HG03280 (cell line): ENCODE measurements around the gene TTC8.
A peak's percentile ranks its signal among the peaks of the same experiment; 100 is the strongest.
"Not testable (repeated sequence)": the region's sequence is repeated elsewhere in the genome, so short reads cannot be mapped to it uniquely, and the experiment has no call there.

Source experiments
- ATAC-seq: cut with Tn5 transposase; IDR thresholded peaks from one replicate; pipeline ENCODE4 v1.9.1; 2021; ENCODE audit warnings: mild to moderate bottlenecking, moderate library complexity; ENCODE audit not compliant: unreplicated experiment

The TTC8 gene

GRCh38 chr14:88823968-88824313 is 510 bp upstream of the TTC8 start:
- ATAC-seq = peak; percentile 4

DNA sequence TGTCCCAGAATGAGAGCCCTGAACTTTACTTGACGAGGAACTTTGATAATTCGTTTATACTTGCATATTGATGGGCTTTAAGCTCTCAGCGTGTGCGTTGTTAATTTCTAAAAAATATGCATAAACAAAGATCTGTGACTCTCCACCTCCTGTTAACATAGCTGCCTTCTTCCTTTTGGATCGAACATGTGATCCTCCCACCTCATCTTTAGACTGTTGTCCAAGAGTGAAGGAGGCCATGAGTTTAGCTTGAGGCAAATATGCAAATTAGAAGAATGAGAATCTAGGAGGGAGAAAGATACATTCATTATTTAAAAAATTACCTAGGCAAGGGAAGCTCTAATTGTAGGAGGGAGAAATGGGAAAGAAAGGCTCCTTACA is 617 bp downstream of the TTC8 start:
- no peak for ATAC-seq

DNA sequence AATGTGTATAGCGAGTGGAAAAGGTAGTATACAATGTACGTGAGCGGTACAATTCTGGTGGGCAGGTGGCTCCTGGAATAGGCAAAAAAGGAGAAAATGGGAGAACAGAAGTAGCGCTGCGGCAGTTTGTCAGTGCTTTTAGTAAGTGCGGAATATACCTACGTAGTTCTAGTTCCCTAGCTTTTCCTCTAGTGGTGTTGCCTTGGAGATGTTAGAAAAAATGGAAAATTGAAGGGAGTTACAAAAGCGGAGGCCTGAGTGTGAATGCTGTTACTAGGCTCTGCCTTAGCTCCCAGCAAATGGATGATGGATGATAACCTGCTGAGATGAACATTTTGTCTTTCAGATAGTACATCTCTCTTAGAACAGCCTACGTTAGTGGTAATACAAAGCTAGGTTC is 1.1 kb downstream of the TTC8 start:
- no peak for ATAC-seq

- ATAC-seq = no peak
Measured at GRCh38 chr14:88829188-88829587, 4.7 kb downstream of the TTC8 start.

DNA sequence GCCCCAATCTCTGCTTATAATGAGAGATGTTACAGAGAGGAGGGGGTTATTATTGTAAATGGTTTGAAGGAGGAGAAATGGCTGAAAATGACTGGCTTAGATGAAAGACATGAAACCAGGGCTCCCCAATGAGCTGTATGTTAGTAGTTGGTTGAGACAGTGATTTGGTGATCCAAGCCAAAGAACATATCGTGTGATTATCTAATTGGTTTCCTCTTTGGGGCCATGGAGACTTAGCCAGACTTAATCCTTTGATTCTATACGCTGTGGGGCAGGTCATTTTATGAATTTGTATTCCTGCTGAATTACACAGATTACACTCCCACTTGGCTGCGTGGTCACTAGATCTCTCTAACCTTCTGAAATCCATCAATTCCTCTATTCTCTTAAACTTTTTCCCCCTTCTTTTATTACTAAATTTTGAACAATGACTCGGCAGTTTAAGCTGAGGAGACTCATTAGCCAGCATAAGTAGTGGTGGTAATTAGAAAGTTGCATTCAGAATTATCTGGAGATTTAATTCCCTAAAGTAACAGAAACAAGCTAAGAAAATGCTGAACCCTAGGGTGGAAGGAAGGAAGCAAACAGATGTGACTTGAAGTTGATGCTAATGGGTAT is 5.3 kb downstream of the TTC8 start:
- ATAC-seq = no peak

- no peak for ATAC-seq
Measured at GRCh38 chr14:88831284-88831683, 6.8 kb downstream of the TTC8 start.

GRCh38 chr14:88834883-88835431 is 10.5 kb downstream of the TTC8 start:
- ATAC-seq = no peak

- ATAC-seq = no peak
Measured at GRCh38 chr14:88835661-88836060, 11.2 kb downstream of the TTC8 start.

DNA sequence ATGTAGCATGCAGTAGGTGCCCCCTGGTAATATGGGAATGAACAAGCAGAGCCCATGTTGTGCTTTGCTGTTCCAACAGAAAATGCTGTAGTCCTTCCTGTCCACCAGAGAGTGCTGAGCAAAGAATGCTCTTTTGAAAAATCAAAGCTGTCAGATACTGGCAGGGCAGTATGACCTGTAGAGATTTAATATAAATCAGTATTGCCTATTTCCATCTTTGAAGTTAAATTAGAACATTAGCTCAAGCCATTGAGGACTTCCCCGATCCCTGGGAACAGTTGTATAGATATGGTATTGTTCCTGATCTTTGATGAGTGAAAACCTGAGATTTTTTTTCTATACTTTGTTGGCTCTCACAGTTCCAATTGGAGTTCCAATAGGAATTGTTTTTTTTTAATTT is 13.0 kb downstream of the TTC8 start:
- ATAC-seq = no peak

DNA sequence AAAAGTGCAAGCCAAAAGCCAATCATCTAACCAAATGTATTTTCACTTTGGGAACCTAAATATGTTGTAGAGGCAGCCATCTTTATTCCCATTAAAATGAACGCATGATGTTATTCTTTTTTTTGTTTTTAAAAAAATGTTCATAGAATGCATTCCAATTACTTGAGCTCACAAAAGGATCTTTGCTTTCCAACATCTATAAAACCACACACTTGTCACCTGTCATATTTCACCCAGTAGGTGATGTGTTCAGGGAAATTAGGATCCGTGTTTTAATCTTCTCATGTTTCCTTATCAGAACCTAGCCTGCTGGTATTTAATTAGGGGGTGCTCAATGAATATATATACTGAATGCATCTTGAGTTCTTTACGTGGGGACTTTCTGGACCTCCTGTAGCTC is 13.6 kb downstream of the TTC8 start:
- no peak for ATAC-seq

GRCh38 chr14:88840926-88841325 is 16.5 kb downstream of the TTC8 start:
- no peak for ATAC-seq

DNA sequence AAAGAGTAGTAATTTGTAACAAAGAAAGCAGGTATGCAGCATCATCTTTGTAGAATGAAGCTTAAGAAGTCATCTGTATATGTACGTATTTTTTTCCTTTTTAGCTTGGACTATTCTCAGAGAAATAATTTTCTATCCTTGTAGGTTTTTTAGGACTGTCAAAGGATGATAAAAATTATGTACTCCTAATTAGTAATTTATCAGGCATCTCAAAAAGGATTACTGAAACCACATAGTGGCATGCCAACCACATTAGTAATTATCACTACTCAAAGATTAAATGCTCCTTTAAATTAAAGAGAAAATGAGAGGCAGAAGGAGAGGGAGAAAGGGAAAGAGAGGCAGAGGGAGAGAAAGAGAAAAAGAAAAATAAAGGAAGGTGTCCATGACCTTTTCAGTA is 17.3 kb downstream of the TTC8 start:
- no peak for ATAC-seq

DNA sequence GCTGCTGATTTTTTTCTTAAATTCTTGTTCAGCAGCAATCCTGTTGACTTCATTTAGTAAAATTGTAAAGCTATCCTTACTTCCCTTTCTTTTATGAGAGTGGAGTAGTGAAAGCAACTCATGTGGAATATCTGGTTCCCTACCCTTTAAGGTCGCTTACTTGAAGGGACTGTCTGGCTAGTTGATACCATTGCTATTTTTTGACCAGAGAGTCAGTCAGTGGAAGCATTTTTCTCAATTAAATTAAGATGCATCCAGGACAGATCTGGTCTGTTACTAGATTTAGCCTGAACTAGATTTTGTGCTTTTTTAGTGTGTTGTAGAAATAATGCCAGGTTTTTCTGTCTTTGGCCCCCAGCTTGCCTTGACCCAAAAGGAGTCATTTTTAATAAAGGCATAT is 18.0 kb downstream of the TTC8 start:
- no peak for ATAC-seq

GRCh38 chr14:88844980-88845491 is 20.6 kb downstream of the TTC8 start:
- no peak for ATAC-seq

DNA sequence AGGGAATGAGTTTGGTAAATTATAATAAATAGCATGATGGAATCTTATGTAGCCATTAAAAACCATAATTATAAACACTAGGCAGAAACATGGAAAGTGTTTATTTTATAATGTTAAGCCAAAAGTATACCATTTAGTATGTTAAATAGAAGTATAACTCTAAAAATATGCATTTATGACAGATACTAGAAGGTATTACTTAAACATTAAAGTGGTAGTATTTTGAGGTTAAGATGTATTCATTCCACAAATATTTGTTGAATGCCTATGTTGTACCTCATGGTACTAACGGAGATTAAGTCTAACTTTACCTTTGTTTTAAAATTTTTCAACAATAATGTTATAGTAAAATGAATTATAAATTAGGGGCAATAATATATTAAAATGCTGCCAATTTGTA is 24.1 kb downstream of the TTC8 start:
- ATAC-seq = no peak

GRCh38 chr14:88849716-88850115 is 25.3 kb downstream of the TTC8 start:
- ATAC-seq = no peak

GRCh38 chr14:88851587-88851986 is 27.1 kb downstream of the TTC8 start:
- no peak for ATAC-seq

GRCh38 chr14:88852632-88853031 is 28.2 kb downstream of the TTC8 start:
- ATAC-seq = no peak

- ATAC-seq = no peak
Measured at GRCh38 chr14:88853129-88853528, 28.7 kb downstream of the TTC8 start.

- ATAC-seq = no peak
Measured at GRCh38 chr14:88856786-88857366, 32.4 kb downstream of the TTC8 start.

DNA sequence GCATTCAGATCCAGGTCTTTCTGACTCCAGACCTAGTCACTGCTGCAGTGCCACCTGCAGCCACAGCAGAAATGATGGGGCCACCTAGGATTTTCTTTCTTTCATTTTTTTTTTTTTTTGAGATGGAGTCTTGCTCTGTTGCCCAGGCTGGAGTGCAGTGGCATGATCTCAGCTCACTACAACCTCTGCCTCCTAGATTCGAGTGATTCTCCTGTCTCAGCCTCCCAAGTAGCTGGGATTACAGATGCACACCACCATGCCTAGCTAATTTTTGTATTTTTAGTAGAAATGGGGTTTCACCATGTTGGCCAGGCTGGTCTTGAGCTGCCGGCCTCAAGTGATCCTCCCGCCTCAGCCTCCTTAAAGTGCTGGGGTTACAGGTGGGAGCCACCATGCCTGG is 33.4 kb downstream of the TTC8 start:
- not testable (repeated sequence) for ATAC-seq

- not testable (repeated sequence) for ATAC-seq
Measured at GRCh38 chr14:88859118-88859517, 34.7 kb downstream of the TTC8 start.

DNA sequence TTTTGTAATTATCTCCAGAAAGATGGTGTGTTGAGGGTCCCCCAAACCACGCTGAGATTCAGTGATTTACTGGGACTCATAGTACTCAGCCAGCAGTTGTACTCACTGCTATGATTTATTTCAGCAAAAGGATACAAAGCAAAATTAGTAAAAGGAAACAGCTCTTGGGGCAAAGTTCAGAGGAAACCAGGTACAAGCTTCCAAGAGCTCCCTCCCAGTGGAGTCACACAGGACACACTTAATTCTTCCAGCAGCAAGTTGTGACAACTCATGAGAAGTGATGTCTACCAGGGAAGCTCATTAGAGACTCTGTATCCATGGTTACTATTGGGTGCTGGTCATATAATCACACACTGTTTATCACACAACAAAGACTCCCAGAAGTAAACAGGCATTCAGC is 38.7 kb downstream of the TTC8 start:
- ATAC-seq = no peak
